ENCODE data around the gene DST.

DNA sequence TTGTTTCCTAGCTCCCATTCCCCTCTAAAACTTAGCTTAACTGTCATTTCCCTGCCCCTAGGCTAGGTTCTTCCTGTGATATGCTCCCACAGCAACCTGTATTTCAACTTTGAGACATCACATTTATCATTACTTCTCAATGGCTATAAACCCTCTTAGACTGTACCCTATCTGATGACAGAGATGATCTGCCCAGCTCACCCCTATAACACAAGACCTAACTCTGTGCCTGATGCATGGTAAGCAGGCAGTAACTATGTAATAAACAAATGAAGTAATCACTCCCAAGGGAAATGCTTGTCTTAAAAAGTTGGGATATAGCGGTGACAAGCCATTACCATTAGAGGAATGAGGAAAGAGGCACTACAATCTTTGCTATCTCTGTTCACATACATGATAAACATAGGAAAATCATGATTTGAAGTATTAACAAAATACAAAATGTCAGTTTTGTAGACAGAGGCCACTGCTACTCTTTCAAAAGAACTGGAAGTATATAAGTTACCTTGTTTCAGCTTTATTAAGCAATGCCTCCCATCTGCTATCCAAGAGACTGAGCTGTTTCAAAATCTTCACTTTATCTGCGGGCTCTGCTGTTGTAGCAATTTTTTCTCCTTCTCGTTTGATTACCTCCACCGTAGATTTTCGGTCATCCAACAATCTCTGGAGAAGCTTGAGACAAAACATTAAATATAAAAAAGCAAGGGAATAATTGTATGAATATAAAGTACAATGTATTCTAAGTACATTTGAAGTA, 110.7 kb downstream of the DST start:
- TF ChIP-seq, protein P1, sequence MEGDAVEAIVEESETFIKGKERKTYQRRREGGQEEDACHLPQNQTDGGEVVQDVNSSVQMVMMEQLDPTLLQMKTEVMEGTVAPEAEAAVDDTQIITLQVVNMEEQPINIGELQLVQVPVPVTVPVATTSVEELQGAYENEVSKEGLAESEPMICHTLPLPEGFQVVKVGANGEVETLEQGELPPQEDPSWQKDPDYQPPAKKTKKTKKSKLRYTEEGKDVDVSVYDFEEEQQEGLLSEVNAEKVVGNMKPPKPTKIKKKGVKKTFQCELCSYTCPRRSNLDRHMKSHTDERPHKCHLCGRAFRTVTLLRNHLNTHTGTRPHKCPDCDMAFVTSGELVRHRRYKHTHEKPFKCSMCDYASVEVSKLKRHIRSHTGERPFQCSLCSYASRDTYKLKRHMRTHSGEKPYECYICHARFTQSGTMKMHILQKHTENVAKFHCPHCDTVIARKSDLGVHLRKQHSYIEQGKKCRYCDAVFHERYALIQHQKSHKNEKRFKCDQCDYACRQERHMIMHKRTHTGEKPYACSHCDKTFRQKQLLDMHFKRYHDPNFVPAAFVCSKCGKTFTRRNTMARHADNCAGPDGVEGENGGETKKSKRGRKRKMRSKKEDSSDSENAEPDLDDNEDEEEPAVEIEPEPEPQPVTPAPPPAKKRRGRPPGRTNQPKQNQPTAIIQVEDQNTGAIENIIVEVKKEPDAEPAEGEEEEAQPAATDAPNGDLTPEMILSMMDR (IDR thresholded peaks at IDR 0.05) = no peak
- no peak for TF ChIP-seq ZFX (IDR thresholded peaks at IDR 0.05; ENCODE audit: borderline replicate concordance)
